GM12878 (cell line): ENCODE results near the gene LGALS3. TPM values are rescaled to one million over a fixed set of nuclear protein-coding genes. Genes with fewer than 3 reads are reported as not detected.
A peak's percentile ranks its signal among the peaks of the same experiment; 100 is the strongest.

Experiments
- CBFB ChIP-seq: IDR thresholded peaks from 2 replicates; pipeline ENCODE4 v1.6.1; 2016; ENCODE audit warnings: antibody characterized with exemption, low read depth
- ESRRA ChIP-seq: IDR thresholded peaks from 2 replicates; pipeline ENCODE4 v1.6.1; 2012; ENCODE audit warnings: mild to moderate bottlenecking, low read length, improper control_type of control experiment
- HSF1 ChIP-seq: fragments of 150-350 bp; IDR thresholded peaks from 2 replicates; pipeline ENCODE4 v1.6.1; 2014; ENCODE audit warnings: mild to moderate bottlenecking, low read depth, low read length
- KDM1A ChIP-seq: fragments of 200-600 bp; sonication (generic); IDR thresholded peaks from 2 replicates; pipeline ENCODE4 v1.6.1; 2016; ENCODE audit warnings: borderline replicate concordance
- KLF5 ChIP-seq: fragments of 450-650 bp; IDR thresholded peaks from 2 replicates; pipeline ENCODE4 v1.6.1; 2014; ENCODE audit warnings: mild to moderate bottlenecking; ENCODE audit not compliant: partially characterized antibody
- MXI1 ChIP-seq: fragments of 150-350 bp; IDR thresholded peaks from 2 replicates; pipeline ENCODE4 v1.6.1; 2011; ENCODE audit warnings: low read depth, mild to moderate bottlenecking, inconsistent platforms, low read length, improper control_type of control experiment
- PKNOX1 ChIP-seq: fragments of 450-650 bp; IDR thresholded peaks from 2 replicates; pipeline ENCODE4 v1.6.1; 2016; ENCODE audit warnings: mild to moderate bottlenecking
- POLR2AphosphoS5 ChIP-seq: IDR thresholded peaks from 2 replicates; pipeline ENCODE4 v1.6.1; 2011; ENCODE audit warnings: mild to moderate bottlenecking, low read length, inconsistent platforms
- RAD21 ChIP-seq: IDR thresholded peaks from 2 replicates; pipeline ENCODE4 v1.6.1; 2011; ENCODE audit warnings: mild to moderate bottlenecking, low read depth, low read length, moderate library complexity; ENCODE audit not compliant: insufficient read depth
- RFX5 ChIP-seq: IDR thresholded peaks from 2 replicates; pipeline ENCODE4 v1.6.1; 2011; ENCODE audit warnings: low read depth, low read length, improper control_type of control experiment
- SIN3A ChIP-seq: IDR thresholded peaks from 2 replicates; pipeline ENCODE4 v1.6.1; 2012; ENCODE audit warnings: low read depth, low read length, improper control_type of control experiment
- SP1 ChIP-seq: IDR thresholded peaks from one replicate; pipeline ENCODE4 v1.6.1; 2011; ENCODE audit warnings: low read depth, low read length
- TAF1 ChIP-seq: IDR thresholded peaks from 2 replicates; pipeline ENCODE4 v1.6.1; 2011; ENCODE audit warnings: mild to moderate bottlenecking, low read depth, low read length, borderline replicate concordance
- TCF12 ChIP-seq: IDR thresholded peaks from 2 replicates; pipeline ENCODE4 v1.6.1; 2011; ENCODE audit warnings: low read depth, mild to moderate bottlenecking, low read length
- ZBED1 ChIP-seq: IDR thresholded peaks from 2 replicates; pipeline ENCODE4 v1.6.1; 2016; ENCODE audit warnings: borderline replicate concordance
- ZBTB4 ChIP-seq: fragments of 450-650 bp; formaldehyde crosslinking; IDR thresholded peaks from 2 replicates; pipeline ENCODE4 v1.4.0; 2022; ENCODE audit warnings: mild to moderate bottlenecking, moderate library complexity
- ZBTB40 ChIP-seq: fragments of 450-650 bp; IDR thresholded peaks from 2 replicates; pipeline ENCODE4 v1.6.1; 2016; ENCODE audit warnings: mild to moderate bottlenecking, moderate library complexity, borderline replicate concordance
- ZNF217 ChIP-seq: fragments of 450-650 bp; IDR thresholded peaks from 2 replicates; pipeline ENCODE4 v1.6.1; 2017; ENCODE audit warnings: antibody characterized with exemption, mild to moderate bottlenecking
- ZNF384 ChIP-seq: IDR thresholded peaks from 2 replicates; pipeline ENCODE4 v1.6.1; 2012; ENCODE audit warnings: low read depth, mild to moderate bottlenecking, low read length, improper control_type of control experiment, borderline replicate concordance
- polyA plus RNA-seq, 11 experiments: library from polyadenylated mRNA; depleted of rRNA in 4 of 11; unstranded in 6 of 11; stranded (reverse) in 5 of 11; fragments of >200 nt; fragmentation: Nextera tagmentation in 4 of 11; fragmentation: Illumina TruSeq in 1 of 11; extraction: Ambion mirVana in 4 of 11; extraction: Trizol in 1 of 11; gene quantifications; 1 replicate in 1 of 11; 2 replicates in 10 of 11; pipeline versions ENCODE4 v1.2.1 to v1.2.3, GENCODE V29; 2011 to 2016; ENCODE audit warnings: inconsistent platforms in 2 of 11, missing spikeins in 2 of 11, low read depth in 1 of 11
- total RNA-seq, 4 experiments: library from RNA; depleted of rRNA in 3 of 4; stranded (reverse); fragments of >200 nt in 3 of 4; fragmentation: Illumina TruSeq in 1 of 4; extraction: Trizol in 1 of 4; gene quantifications; 2 replicates each; pipeline versions ENCODE4 v1.2.1 to v1.2.3, GENCODE V29; 2013 to 2021

LGALS3 gene
- total and polyA plus RNA-seq, 10 of the 15 experiments (the other 5 are each of a cell fraction or from before 2014, with no cell fraction given): 1.5 to 34.2 (median 18.4) TPM

- 0 out of 2 replicates have a peak, but pooled peaks have one; percentile 33 for TF ChIP-seq RFX5
- 0 out of 2 replicates have a peak, but pooled peaks have one; percentile 12 for TF ChIP-seq MXI1
- no peak for TF ChIP-seq CBFB
- no peak for TF ChIP-seq PKNOX1
- no peak for TF ChIP-seq ZBTB4
- peak; percentile 36 for TF ChIP-seq KLF5
- TF ChIP-seq TCF12: 0 out of 2 replicates have a peak, but pooled peaks have one; percentile 37
- 0 out of 2 replicates have a peak, but pooled peaks have one; percentile 14 for TF ChIP-seq ZBTB40
- no peak for TF ChIP-seq SIN3A
- TF ChIP-seq ZNF384: peak; percentile 9; the same call in 1 of the 2 replicates
- no peak for TF ChIP-seq KDM1A
- no peak; the same call in 1 of the 2 replicates for TF ChIP-seq ZNF217
- TF ChIP-seq TAF1: peak; percentile 47; the same call in 1 of the 2 replicates
- TF ChIP-seq POLR2AphosphoS5: no peak; the same call in 1 of the 2 replicates
- TF ChIP-seq SP1: peak; percentile 21
- TF ChIP-seq ZBED1: no peak
- TF ChIP-seq ESRRA: no peak
- TF ChIP-seq HSF1: no peak
- TF ChIP-seq RAD21: no peak
Measured at GRCh38 chr14:55103005-55103640, 25.9 kb upstream of the LGALS3 start (continued).
